ENCODE data around the gene MACF1.

Gene MACF1

DNA sequence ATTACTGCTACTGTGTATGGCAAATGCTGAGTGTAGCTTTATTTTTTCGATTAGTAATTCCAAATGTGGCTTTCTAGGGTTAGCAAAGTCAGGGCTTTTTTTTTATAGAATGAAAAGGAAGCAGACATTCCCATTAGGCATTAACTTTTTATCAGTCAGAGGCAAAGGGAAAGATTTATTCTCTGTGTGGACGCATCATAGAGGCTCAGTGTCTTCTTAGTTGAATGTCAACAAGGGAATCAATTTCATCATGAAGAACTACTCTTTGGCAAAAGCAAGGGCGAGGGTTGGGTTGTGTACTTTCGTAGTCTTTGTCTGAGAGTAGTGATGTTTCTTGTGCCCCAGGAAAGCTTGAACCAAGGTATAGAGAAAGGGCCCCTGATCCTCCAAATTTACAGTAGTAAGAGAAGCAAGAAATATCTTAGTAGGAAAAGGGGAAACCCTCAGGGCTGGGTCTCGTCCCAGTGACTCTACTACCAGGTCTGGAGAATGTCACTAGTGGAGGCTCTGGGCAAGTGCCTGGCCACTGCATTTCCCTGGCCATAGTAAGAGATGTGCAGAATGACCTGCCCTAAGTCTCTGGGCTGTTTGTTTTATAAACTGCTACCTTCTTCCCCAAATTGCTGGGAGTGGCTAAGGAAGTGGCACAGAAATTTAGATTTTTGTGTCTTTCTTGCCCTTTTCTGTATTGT, 30.0 kb upstream of the MACF1 start:
- TF ChIP-seq, protein P1, sequence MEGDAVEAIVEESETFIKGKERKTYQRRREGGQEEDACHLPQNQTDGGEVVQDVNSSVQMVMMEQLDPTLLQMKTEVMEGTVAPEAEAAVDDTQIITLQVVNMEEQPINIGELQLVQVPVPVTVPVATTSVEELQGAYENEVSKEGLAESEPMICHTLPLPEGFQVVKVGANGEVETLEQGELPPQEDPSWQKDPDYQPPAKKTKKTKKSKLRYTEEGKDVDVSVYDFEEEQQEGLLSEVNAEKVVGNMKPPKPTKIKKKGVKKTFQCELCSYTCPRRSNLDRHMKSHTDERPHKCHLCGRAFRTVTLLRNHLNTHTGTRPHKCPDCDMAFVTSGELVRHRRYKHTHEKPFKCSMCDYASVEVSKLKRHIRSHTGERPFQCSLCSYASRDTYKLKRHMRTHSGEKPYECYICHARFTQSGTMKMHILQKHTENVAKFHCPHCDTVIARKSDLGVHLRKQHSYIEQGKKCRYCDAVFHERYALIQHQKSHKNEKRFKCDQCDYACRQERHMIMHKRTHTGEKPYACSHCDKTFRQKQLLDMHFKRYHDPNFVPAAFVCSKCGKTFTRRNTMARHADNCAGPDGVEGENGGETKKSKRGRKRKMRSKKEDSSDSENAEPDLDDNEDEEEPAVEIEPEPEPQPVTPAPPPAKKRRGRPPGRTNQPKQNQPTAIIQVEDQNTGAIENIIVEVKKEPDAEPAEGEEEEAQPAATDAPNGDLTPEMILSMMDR (IDR thresholded peaks at IDR 0.05; ENCODE audit: low read depth, low read length): no peak

DNA sequence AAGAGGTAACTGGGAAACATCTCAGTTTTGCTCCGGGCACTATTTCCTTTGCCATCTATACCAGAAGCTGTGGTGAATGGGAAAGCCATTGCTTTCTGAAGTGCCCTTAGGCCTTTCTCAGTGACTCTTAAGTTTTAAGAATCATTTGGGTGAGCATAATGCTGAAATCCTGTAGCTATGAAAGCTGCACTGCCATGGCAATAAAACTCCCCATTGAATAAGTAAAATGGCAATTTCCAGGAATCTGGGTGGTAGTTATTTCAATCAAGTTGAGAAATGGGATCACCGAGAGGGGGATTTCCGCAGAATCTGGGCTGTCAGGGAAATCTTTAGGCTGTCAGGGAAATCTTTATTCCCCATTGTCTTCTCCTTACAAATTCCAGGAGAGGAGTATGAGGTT, 26.8 kb upstream of the MACF1 start:
- no peak overlapping the region for H3K4me3 ChIP-seq (ENCODE audit: low read depth, low read length)
- DNase-seq (ENCODE audit: low read depth): no peak
- TF ChIP-seq POLR2A (IDR thresholded peaks at IDR 0.05; ENCODE audit: extremely low read depth, insufficient read length) (no peak), MYC (IDR thresholded peaks at IDR 0.05; ENCODE audit: low read depth, low read length) (no peak)
- TF ChIP-seq, protein P1 (IDR thresholded peaks at IDR 0.05; ENCODE audit: low read depth, low read length): no peak
- TF ChIP-seq, protein P2, sequence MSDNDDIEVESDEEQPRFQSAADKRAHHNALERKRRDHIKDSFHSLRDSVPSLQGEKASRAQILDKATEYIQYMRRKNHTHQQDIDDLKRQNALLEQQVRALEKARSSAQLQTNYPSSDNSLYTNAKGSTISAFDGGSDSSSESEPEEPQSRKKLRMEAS (IDR thresholded peaks at IDR 0.05; ENCODE audit: low read depth, low read length): no peak

More for the DNA sequence above, 30.0 kb upstream of the MACF1 start:
- H3K4me3 ChIP-seq (ENCODE audit: low read depth, low read length): no peak overlapping the region
- no peak for DNase-seq (ENCODE audit: low read depth)

DNA sequence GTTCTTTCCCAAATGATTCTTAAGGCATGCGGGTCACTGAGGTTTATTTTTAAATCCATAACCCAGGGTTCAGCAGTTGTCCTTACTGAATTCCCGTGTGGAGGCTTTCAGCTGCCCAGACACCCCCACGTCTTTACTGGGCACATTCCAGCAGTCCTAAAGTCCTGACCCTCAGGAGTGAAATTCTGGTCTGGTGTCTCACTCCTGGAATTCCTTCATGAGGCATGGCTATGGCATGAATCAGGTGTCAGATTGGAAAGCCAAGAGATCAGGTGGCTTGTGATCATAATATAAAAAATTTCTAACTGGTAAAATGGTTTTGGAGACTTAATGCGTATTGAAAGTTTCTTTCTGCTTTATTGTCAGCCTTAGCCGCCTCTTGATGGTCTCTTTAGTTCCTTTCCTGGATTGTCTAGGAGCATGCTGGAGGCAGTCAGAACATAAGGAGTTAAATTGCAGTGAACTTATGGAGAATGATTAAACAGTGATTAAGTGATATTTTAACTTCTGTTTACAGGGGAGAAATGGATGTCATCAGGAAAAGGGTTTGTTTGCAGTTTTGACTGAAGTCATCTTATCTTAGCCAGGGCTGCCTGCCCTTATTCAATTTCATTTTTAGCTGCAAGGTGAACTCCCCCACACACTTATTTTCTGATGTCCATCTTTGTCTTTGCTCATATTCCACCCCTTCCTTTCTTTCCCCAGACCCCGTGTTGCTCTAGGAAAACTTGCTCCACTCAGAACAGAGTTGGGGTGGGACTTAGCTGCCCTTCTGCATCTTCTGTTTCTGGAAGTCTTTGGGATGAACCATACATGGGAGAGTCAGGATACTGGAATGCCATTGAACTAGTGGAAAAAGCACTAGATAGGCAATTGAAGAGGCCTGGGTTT, 25.7 kb upstream of the MACF1 start:
- DNase-seq (ENCODE audit: low read depth): no peak
- TF ChIP-seq POLR2A (IDR thresholded peaks at IDR 0.05; ENCODE audit: extremely low read depth, insufficient read length): no peak
- TF ChIP-seq, protein P1 (IDR thresholded peaks at IDR 0.05; ENCODE audit: low read depth, low read length): no peak
- TF ChIP-seq, protein P2 (IDR thresholded peaks at IDR 0.05; ENCODE audit: low read depth, low read length): no peak
- no peak for TF ChIP-seq MYC (IDR thresholded peaks at IDR 0.05; ENCODE audit: low read depth, low read length)
- no peak overlapping the region for H3K4me3 ChIP-seq (ENCODE audit: low read depth, low read length)

DNA sequence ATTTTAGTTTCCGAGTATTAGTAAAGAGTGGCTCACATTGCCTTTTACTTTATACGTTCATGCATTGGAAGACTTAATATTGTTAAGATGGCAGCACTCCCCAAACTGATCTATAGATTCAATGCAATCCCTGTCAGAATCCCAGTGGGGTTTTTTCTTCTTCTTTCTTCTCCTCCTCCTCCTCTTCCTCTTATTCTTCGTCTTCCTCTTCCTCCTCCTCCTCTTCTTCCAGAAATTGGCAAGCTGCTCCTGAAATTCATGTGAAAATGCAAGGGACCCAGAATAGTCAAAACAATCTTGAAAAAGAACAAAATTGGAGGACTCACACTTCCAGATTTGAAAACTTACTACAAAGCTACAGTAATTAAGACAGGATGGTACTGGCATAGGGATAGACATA, 23.2 kb upstream of the MACF1 start:
- no peak for DNase-seq (ENCODE audit: low read depth)
- H3K4me3 ChIP-seq (ENCODE audit: low read depth, low read length): no peak overlapping the region
- TF ChIP-seq, protein P2 (IDR thresholded peaks at IDR 0.05; ENCODE audit: low read depth, low read length): no peak
- TF ChIP-seq, protein P1 (IDR thresholded peaks at IDR 0.05; ENCODE audit: low read depth, low read length): no peak
- no peak for TF ChIP-seq MYC (IDR thresholded peaks at IDR 0.05; ENCODE audit: low read depth, low read length)

DNA sequence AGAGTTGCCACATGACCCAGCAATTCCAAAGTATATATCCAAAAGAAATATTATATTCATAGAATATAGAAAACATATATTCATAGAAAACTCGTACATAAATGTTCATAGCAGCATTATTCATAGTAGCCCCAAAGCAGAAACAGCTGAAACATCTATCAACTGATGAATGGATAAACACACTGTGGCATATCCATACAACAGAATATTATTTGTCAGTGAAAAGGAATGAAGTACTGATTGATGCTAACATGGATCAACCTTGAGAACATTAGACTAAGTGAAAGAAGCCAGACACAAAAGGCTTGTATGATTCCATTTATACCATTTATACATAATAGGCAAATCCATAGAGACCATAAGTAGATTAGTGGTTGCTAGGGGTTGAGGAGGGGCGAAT, 21.7 kb upstream of the MACF1 start:
- DNase-seq (ENCODE audit: low read depth): no peak
- TF ChIP-seq, protein P1 (IDR thresholded peaks at IDR 0.05; ENCODE audit: low read depth, low read length): no peak
- TF ChIP-seq MYC (IDR thresholded peaks at IDR 0.05; ENCODE audit: low read depth, low read length): no peak
- no peak for TF ChIP-seq POLR2A (IDR thresholded peaks at IDR 0.05; ENCODE audit: extremely low read depth, insufficient read length)
- TF ChIP-seq, protein P2 (IDR thresholded peaks at IDR 0.05; ENCODE audit: low read depth, low read length): no peak
- H3K4me3 ChIP-seq (ENCODE audit: low read depth, low read length): no peak overlapping the region

All from NB4 (cell line).